K562 (cell line): ENCODE measurements around the gene RGS6. TPM values are rescaled to one million over a fixed set of nuclear protein-coding genes. Genes with fewer than 3 reads are reported as not detected.

ENCODE experiments used
- ATAC-seq: fragments of 200-7000 bp; cut with Tn5 transposase; 3 replicates; pipeline ENCODE4 v1.9.1; 2020; ENCODE audit warnings: moderate library complexity
- BruUV-seq: library from RNA; stranded (reverse); fragments of 400-500 nt; replicated peaks from 2 replicates; lab custom pipeline; 2021; lab: Mats Ljungman, UMichigan
- CTCF ChIA-PET: fragments of 300-600 bp; formaldehyde crosslinking; extraction: SDS; loops from one replicate; lab custom pipeline; 2021; ENCODE audit warnings: low intra/inter-chr PET ratio; lab: Yijun Ruan, JAX
- POLR2A ChIA-PET: fragments of 300-600, 350-650 bp; sonication (Branson Sonifier 250); formaldehyde crosslinking; extraction: SDS; loops from one replicate; lab custom pipeline; 2021; ENCODE audit warnings: antibody characterized with exemption, inconsistent platforms; lab: Yijun Ruan, JAX
- DNase-seq, 4 experiments: peaks; one replicate each; pipeline versions ENCODE4 v3.0.0 to v3.0.0-alpha.2; 2011 to 2018; ENCODE audit warnings: low spot score in 3 of 4, mixed read lengths in 3 of 4; ENCODE audit errors: extremely low read depth in 1 of 4
- FAIRE-seq: peaks from 2 replicates; lab custom pipeline; 2011; peaks lifted over from hg19 to GRCh38; lab: Jason Lieb, UNC
- H2AFZ ChIP-seq: 2 replicates; pipeline ENCODE4 v1.6.0; 2011; ENCODE audit warnings: low read depth, low read length, control low read depth, inconsistent platforms
- H3K27ac ChIP-seq: fragments of 200-600 bp; 3 replicates; pipeline ENCODE4 v1.8.0; 2011; ENCODE audit warnings: low read depth, mild to moderate bottlenecking, control low read depth, inconsistent platforms, low read length, moderate library complexity, mixed read lengths; ENCODE audit errors: extremely low read depth
- H3K27me3 ChIP-seq, 2 experiments: fragments of 300-600 bp in 1 of 2; 2 replicates in 1 of 2; 3 replicates in 1 of 2; pipeline versions ENCODE4 v1.6.0 to v1.8.0; 2011; ENCODE audit warnings: inconsistent platforms in 2 of 2, low read length in 2 of 2, mild to moderate bottlenecking in 1 of 2, mixed read lengths in 1 of 2, moderate library complexity in 1 of 2; ENCODE audit not compliant: control insufficient read depth in 2 of 2, insufficient read depth in 2 of 2
- H3K36me3 ChIP-seq: fragments of 300-600 bp; 3 replicates; pipeline ENCODE4 v1.8.0; 2011; ENCODE audit warnings: mild to moderate bottlenecking, low read length, inconsistent platforms; ENCODE audit not compliant: control insufficient read depth, insufficient read depth
- H3K4me1 ChIP-seq, 2 experiments: fragments of 200-600 bp in 1 of 2; replicated peaks in 1 of 2; 2 replicates in 1 of 2; 3 replicates in 1 of 2; pipeline versions ENCODE4 v1.5.1 to v1.8.0; 2011; ENCODE audit warnings: inconsistent platforms in 2 of 2, low read length in 2 of 2, mild to moderate bottlenecking in 1 of 2, mixed read lengths in 1 of 2, moderate library complexity in 1 of 2; ENCODE audit not compliant: control insufficient read depth in 2 of 2, insufficient read depth in 2 of 2
- H3K4me2 ChIP-seq: 2 replicates; pipeline ENCODE4 v1.6.1; 2011; ENCODE audit warnings: low read length, control low read depth, inconsistent platforms, mixed read lengths; ENCODE audit not compliant: insufficient read depth
- H3K4me3 ChIP-seq: fragments of 200-600 bp; sonication (generic), shearing (Covaris generic); 2 replicates; pipeline ENCODE4 v1.5.1; 2016; ENCODE audit warnings: control low read depth, inconsistent platforms
- H3K79me2 ChIP-seq: fragments of 200-600 bp; 3 replicates; pipeline ENCODE4 v1.8.0; 2011; ENCODE audit warnings: low read length, inconsistent platforms; ENCODE audit not compliant: control insufficient read depth, insufficient read depth
- H3K9ac ChIP-seq, 2 experiments: 2 replicates each; pipeline versions ENCODE4 v1.6.0 to v1.6.1; 2011; ENCODE audit warnings: low read depth in 2 of 2, low read length in 2 of 2, control low read depth in 1 of 2, inconsistent platforms in 1 of 2, mild to moderate bottlenecking in 1 of 2, mixed read lengths in 1 of 2; ENCODE audit not compliant: insufficient read depth in 1 of 2
- H3K9me1 ChIP-seq: one replicate; pipeline ENCODE4 v1.6.0; 2011; ENCODE audit warnings: inconsistent platforms, mild to moderate bottlenecking, low read length, moderate library complexity; ENCODE audit not compliant: control insufficient read depth, insufficient read depth
- H3K9me3 ChIP-seq: replicated peaks from 2 replicates; pipeline ENCODE4 v1.5.1; 2011; ENCODE audit warnings: low read depth, low read length, inconsistent platforms; ENCODE audit not compliant: control insufficient read depth, insufficient read depth
- H4K20me1 ChIP-seq: replicated peaks from 2 replicates; pipeline ENCODE4 v1.6.1; 2011; ENCODE audit warnings: low read length, inconsistent platforms, mixed read lengths; ENCODE audit not compliant: control insufficient read depth, insufficient read depth
- JUND ChIP-seq, 2 experiments: IDR thresholded peaks; 2 replicates in 1 of 2; 3 replicates in 1 of 2; pipeline ENCODE4 v1.6.1; 2011; ENCODE audit warnings: borderline replicate concordance in 2 of 2, low read depth in 2 of 2, low read length in 2 of 2, improper control_type of control experiment in 1 of 2, missing biosample characterization in 1 of 2, missing genetic modification characterization in 1 of 2, missing genetic modification reagents in 1 of 2
- PCBP1 ChIP-seq: fragments of 200-400 bp; formaldehyde crosslinking; IDR thresholded peaks from 2 replicates; pipeline ENCODE4 v1.6.1; 2018; ENCODE audit warnings: mild to moderate bottlenecking, low read depth, low read length; ENCODE audit not compliant: poor library complexity, severe bottlenecking
- POLR2H ChIP-seq: IDR thresholded peaks from 2 replicates; pipeline ENCODE4 v1.6.1; 2016; ENCODE audit warnings: missing genetic modification characterization, low read depth, mild to moderate bottlenecking, control low read depth, missing compliant biosample characterization, moderate library complexity
- ZNF740 ChIP-seq, 3 experiments: fragments of 200-800 bp in 1 of 3; sonication (Bioruptor generic) in 1 of 3; sonication (generic) in 1 of 3; formaldehyde crosslinking in 1 of 3; IDR thresholded peaks; 2 replicates each; pipeline versions ENCODE4 v1.6.1 to v1.8.0; 2016 to 2022; ENCODE audit warnings: mild to moderate bottlenecking in 2 of 3, missing compliant biosample characterization in 2 of 3, missing genetic modification characterization in 2 of 3, missing genetic modification reagents in 1 of 3
- WGBS: fragments of 100-300 bp; shearing (Covaris generic); methylation state at CpG from one replicate; pipeline ENCODE4 v1.1.6; 2016; ENCODE audit warnings: low coverage, mixed read lengths; ENCODE audit not compliant: insufficient coverage; ENCODE audit errors: missing lambda C conversion rate; 5-methylcytosine and 5-hydroxymethylcytosine counted together
- in situ Hi-C: fragments of 300-500 bp; cut with MboI; formaldehyde crosslinking; loops from 4 replicates; pipeline ENCODE4 v1.15.0; 2018; ENCODE audit warnings: inconsistent platforms, mixed read lengths
- intact Hi-C: fragments of 100-400 bp; cut with micrococcal nuclease; formaldehyde crosslinking; loops from 2 replicates; pipeline ENCODE4 v1.14.2; 2022
- polyA plus RNA-seq, 8 experiments: library from polyadenylated mRNA; depleted of rRNA in 4 of 8; stranded (reverse) in 5 of 8; unstranded in 3 of 8; fragments of >200 nt; fragmentation: Nextera tagmentation in 2 of 8; fragmentation: Illumina TruSeq in 1 of 8; extraction: Ambion mirVana in 2 of 8; extraction: Trizol in 1 of 8; gene quantifications; 2 replicates each; pipeline versions ENCODE4 v1.2.1 to v1.2.3, GENCODE V29; 2011 to 2014; ENCODE audit warnings: inconsistent platforms in 1 of 8, missing spikeins in 1 of 8
- total RNA-seq, 7 experiments: library from RNA; depleted of rRNA in 6 of 7; stranded (reverse); fragments of >200 nt in 6 of 7; fragmentation: Illumina TruSeq in 2 of 7; extraction: Trizol in 2 of 7; gene quantifications; 2 replicates each; pipeline versions ENCODE4 v1.2.1 to v1.2.3, GENCODE V29; 2011 to 2021; ENCODE audit warnings: low replicate concordance in 1 of 7
- TF ChIP-seq, protein P1 (sequence below), 3 experiments: fragments of 200-800 bp in 1 of 3; fragments of 250-450 bp in 1 of 3; fragments of 450-650 bp in 1 of 3; sonication (Bioruptor Pico) in 1 of 3; sonication (Bioruptor generic) in 1 of 3; formaldehyde crosslinking in 1 of 3; IDR thresholded peaks; 2 replicates each; pipeline versions ENCODE4 v1.6.1 to v1.8.0; 2016 to 2022; ENCODE audit warnings: mild to moderate bottlenecking in 2 of 3, missing genetic modification characterization in 2 of 3, missing compliant biosample characterization in 1 of 3, moderate library complexity in 1 of 3
- TF ChIP-seq, protein P2 (sequence below): fragments of 450-650 bp; formaldehyde crosslinking; IDR thresholded peaks from 2 replicates; pipeline ENCODE4 v1.4.0; 2020; ENCODE audit warnings: mild to moderate bottlenecking, moderate library complexity

Gene RGS6
- total and polyA plus RNA-seq, 9 of the 15 experiments (the other 6 are each of a cell fraction or from before 2014, with no cell fraction given): not detected

GRCh38 chr14:72591391-72591790, 659.2 kb downstream of the RGS6 start:
- Histone ChIP-seq H3K4me1 (no peaks in the 10 kb centered on the region), H2AFZ (no peak overlapping the region), H3K4me2 (no peak overlapping the region), H3K27ac (no peak overlapping the region), H3K36me3 (no peaks in the 10 kb centered on the region), H3K79me2 (no peaks in the 10 kb centered on the region), H3K4me3 (no peak overlapping the region), H3K9me3 (no peaks in the 10 kb centered on the region), H4K20me1 (no peaks in the 10 kb centered on the region), H3K9ac (no peak overlapping the region), H3K9me1 (no peaks in the 10 kb centered on the region), H3K27me3 (peaks cover 0 to 9% of the 10 kb centered on the region in 2 experiments; a peak in 1 of 5 replicates)
- ChIA-PET POLR2A (no interaction called here), CTCF (no interaction called here)
- BruUV-seq: no TSS peak
- WGBS: 45% methylated on average over 4 of the region's 4 CpGs
- no peak for DNase-seq
- ATAC-seq: no peak
- no peak for FAIRE-seq
- in situ Hi-C loops (no loop called here), intact Hi-C loops (no loop called here)
- no peak for TF ChIP-seq PCBP1
- no peak for TF ChIP-seq JUND (IDR thresholded peaks at IDR 0.05; ENCODE audit: borderline replicate concordance, low read depth, low read length)
- no peak for TF ChIP-seq JUND (tag; IDR thresholded peaks at IDR 0.05; ENCODE audit: borderline replicate concordance, low read depth, low read length)
- TF ChIP-seq, protein P1, sequence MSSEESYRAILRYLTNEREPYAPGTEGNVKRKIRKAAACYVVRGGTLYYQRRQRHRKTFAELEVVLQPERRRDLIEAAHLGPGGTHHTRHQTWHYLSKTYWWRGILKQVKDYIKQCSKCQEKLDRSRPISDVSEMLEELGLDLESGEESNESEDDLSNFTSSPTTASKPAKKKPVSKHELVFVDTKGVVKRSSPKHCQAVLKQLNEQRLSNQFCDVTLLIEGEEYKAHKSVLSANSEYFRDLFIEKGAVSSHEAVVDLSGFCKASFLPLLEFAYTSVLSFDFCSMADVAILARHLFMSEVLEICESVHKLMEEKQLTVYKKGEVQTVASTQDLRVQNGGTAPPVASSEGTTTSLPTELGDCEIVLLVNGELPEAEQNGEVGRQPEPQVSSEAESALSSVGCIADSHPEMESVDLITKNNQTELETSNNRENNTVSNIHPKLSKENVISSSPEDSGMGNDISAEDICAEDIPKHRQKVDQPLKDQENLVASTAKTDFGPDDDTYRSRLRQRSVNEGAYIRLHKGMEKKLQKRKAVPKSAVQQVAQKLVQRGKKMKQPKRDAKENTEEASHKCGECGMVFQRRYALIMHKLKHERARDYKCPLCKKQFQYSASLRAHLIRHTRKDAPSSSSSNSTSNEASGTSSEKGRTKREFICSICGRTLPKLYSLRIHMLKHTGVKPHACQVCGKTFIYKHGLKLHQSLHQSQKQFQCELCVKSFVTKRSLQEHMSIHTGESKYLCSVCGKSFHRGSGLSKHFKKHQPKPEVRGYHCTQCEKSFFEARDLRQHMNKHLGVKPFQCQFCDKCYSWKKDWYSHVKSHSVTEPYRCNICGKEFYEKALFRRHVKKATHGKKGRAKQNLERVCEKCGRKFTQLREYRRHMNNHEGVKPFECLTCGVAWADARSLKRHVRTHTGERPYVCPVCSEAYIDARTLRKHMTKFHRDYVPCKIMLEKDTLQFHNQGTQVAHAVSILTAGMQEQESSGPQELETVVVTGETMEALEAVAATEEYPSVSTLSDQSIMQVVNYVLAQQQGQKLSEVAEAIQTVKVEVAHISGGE (CRISPR knock-in tag; IDR thresholded peaks at IDR 0.05): no peak
- no peak for TF ChIP-seq POLR2H (tag)
- TF ChIP-seq, protein P2, sequence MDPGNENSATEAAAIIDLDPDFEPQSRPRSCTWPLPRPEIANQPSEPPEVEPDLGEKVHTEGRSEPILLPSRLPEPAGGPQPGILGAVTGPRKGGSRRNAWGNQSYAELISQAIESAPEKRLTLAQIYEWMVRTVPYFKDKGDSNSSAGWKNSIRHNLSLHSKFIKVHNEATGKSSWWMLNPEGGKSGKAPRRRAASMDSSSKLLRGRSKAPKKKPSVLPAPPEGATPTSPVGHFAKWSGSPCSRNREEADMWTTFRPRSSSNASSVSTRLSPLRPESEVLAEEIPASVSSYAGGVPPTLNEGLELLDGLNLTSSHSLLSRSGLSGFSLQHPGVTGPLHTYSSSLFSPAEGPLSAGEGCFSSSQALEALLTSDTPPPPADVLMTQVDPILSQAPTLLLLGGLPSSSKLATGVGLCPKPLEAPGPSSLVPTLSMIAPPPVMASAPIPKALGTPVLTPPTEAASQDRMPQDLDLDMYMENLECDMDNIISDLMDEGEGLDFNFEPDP (CRISPR knock-in tag): no peak
- no peak for TF ChIP-seq ZNF740 (CRISPR knock-in tag; IDR thresholded peaks at IDR 0.05)
- no peak for TF ChIP-seq ZNF740 (tag; IDR thresholded peaks at IDR 0.05)
